ENCODE data around the gene CAPN13. TPM values are rescaled to one million over a fixed set of nuclear protein-coding genes. Genes with fewer than 3 reads are reported as not detected.

CAPN13 gene
- total and polyA plus RNA-seq, 4 experiments from 2014 or later: not detected

DNA sequence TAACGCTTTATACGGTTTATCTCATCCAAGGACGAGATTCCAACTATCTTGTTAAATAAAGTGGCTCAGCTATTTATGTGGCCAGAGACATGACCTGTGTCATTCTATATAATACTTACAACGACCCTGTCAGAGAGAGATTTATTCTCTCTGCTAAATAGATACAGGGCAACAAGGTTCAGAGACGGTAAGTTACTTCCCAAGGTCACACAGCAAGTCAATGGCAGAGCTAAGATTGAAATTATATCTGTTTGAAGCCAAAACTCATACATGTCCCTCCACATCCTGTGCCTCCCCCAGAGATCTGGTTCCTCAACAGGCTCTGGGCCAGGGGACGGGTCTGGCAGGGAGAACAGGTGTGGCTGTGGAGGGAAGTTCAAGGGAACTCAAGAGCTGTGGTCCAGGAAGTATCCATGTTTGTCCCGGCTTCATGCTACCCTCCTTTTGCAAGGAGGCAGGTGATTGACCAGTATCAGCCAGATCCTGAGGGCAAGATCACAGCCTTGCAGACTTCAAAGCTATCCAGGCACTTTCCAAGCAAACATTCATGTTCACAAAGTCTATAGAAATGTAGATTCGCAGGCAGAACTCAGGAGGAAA lies 99.8 kb downstream of the CAPN13 start:
- peaks cover 0 to 1% of the 10 kb centered on the region in 2 donors for H3K36me3 Mint-ChIP-seq
- Histone ChIP-seq H3K4me3 (ENCODE audit: low read length in 2 of 2) (no peak overlapping the region), H3K27me3 (ENCODE audit: insufficient read depth, low read length) (no peaks in the 10 kb centered on the region), H3K9me3 (ENCODE audit: control insufficient read depth in 1 of 2, low read length in 2 of 2) (peaks cover 0 to 6% of the 10 kb centered on the region in 2 donors), H3K36me3 (ENCODE audit: insufficient read depth, low read length) (no peaks in the 10 kb centered on the region), H3K4me1 (ENCODE audit: insufficient read depth, low read length) (no peaks in the 10 kb centered on the region), H3K27ac (ENCODE audit: low read depth, low read length) (no peak overlapping the region)
- peaks cover 0 to 13% (median 11%) of the 10 kb centered on the region in 8 donors for H3K9me3 Mint-ChIP-seq
- H3K4me3 Mint-ChIP-seq: no peak overlapping the region
- H3K4me1 Mint-ChIP-seq: peaks cover 0 to 5% (median 3%) of the 10 kb centered on the region in 4 donors
- POLR2A ChIA-PET (ENCODE audit: partially characterized antibody): interaction anchor here (0.5 to 1.9 kb wide), 2 partner anchors 335 to 499 kb away, joined by 3 to 10 read pairs; no protein-coding TSS in a partner anchor
- peak overlapping the region in 1 of 7 donors; percentile 23 for H3K27ac Mint-ChIP-seq
- no peak for DNase-seq
- peaks cover 0 to 3% of the 10 kb centered on the region in 2 donors for H3K27me3 Mint-ChIP-seq
- intact Hi-C loops (cut with micrococcal nuclease): loop anchor here (1.0 to 10.0 kb wide), 5 partner anchors 203 to 617 kb away; no protein-coding TSS in a partner anchor
- CTCF ChIA-PET (ENCODE audit: partially characterized antibody): interaction anchor here (0.7 to 15.4 kb wide), 30 partner anchors 12 to 626 kb away, joined by 3 to 574 read pairs (median 4); partner anchors contain the start of genes LBH and YPEL5

DNA sequence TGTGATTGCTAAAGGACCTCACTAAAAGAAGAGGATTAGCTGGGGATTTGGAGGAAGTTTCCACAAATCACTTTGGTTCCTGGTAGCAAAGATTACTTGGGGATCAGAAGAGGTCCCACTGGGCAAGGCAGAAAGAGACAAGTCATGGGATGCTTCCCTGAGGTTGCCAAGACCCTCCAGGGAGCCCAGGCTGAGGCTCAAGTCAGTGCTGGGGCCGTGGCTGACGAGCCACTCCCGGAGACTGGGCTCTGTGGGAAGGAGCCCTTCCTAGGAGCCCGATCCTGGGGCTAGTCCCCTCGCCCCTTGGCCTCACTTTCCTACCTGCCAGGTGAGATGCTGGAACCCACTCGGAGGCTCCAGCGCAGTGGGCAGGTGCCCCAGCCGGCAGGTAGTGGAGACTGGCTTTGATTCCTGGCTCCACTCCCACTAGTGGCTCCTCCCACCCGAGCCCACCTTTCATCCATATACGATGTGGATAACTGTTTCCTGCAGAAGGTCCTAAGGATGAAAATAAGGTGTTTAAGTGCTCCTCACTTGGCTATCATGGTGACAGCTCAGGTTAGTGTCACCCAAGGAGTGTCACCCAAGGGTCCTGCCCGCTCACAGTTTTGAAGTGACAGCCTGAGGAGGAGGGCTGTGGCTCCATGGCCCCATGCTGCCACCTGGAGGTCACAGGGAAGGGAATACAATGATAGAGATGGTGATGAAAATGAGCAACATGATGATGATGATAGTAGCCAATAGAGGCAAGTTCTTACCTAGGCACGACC lies 100.5 kb downstream of the CAPN13 start:
- no peak overlapping the region for H3K4me3 Mint-ChIP-seq
- ChIA-PET POLR2A (ENCODE audit: partially characterized antibody) (interaction anchor here (1.0 to 1.9 kb wide), 2 partner anchors 498 to 560 kb away, joined by 3 to 10 read pairs; partner anchors contain the start of gene YPEL5), CTCF (ENCODE audit: partially characterized antibody) (interaction anchor here (0.7 to 15.4 kb wide), 34 partner anchors 10 to 627 kb away, joined by 3 to 574 read pairs (median 4); partner anchors contain the start of gene LBH)
- H3K36me3 Mint-ChIP-seq: peaks cover 1 to 6% of the 10 kb centered on the region in 2 donors
- Histone ChIP-seq H3K4me1 (ENCODE audit: insufficient read depth, low read length) (no peaks in the 10 kb centered on the region), H3K4me3 (ENCODE audit: low read length in 2 of 2) (no peak overlapping the region), H3K27me3 (ENCODE audit: insufficient read depth, low read length) (no peaks in the 10 kb centered on the region), H3K36me3 (ENCODE audit: insufficient read depth, low read length) (no peaks in the 10 kb centered on the region), H3K9me3 (ENCODE audit: control insufficient read depth in 1 of 2, low read length in 2 of 2) (peaks cover 0 to 10% of the 10 kb centered on the region in 2 donors), H3K27ac (ENCODE audit: low read depth, low read length) (no peak overlapping the region)
- H3K27me3 Mint-ChIP-seq: peaks cover 0 to 3% of the 10 kb centered on the region in 2 donors
- peaks cover 0 to 20% (median 18%) of the 10 kb centered on the region in 8 donors for H3K9me3 Mint-ChIP-seq
- peaks cover 0 to 5% (median 3%) of the 10 kb centered on the region in 4 donors for H3K4me1 Mint-ChIP-seq
- H3K27ac Mint-ChIP-seq: peak overlapping the region in 2 of 7 donors; percentile 4 to 23
- intact Hi-C loops (cut with micrococcal nuclease): loop anchor here (1.0 to 10.0 kb wide), 5 partner anchors 202 to 616 kb away; no protein-coding TSS in a partner anchor
- DNase-seq: peak; percentile 62 to 67 (median 63)

DNA sequence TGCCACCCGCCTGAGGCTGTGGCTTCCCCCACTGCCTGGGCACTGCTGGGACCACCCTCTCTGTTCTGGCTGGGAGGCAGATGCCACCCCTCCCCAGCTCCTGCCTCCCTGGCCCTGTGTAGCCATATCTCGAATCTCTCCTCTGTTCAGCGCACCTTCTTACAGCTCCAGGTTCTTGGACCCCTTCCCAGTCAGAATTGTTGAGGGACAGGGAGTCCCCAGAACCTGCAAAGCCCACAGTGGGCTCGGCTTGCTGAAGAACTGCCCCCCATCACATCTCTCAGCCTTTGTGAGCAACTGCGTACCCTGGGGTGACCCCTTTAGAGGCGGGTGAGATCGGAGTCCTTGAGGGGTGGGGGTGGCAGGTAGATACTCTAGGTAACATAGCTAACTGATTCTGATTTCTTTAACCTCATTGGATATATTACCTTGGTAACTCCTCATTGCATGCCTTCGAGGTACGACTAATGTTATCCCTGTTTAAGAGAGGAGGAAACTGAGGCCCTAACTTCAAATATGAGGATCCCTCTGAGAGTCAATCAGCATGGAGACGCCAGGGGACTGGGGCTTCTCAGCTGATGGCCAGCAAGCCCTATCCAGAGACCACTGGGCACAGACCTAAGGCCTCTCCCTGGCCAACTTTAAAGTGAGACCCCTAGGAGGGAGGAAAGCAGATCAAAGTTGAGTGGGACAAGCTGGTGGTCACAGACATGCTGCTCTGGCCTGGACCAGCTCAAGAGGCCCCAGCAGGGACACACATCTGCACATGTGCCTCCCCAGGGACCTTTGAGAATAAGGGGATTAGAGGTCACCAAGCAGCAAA lies 101.3 kb downstream of the CAPN13 start:
- intact Hi-C loops (cut with micrococcal nuclease): loop anchor here (2.0 to 10.0 kb wide), 2 partner anchors 201 to 371 kb away; no protein-coding TSS in a partner anchor
- Histone ChIP-seq H3K27me3 (ENCODE audit: insufficient read depth, low read length) (no peaks in the 10 kb centered on the region), H3K36me3 (ENCODE audit: insufficient read depth, low read length) (no peaks in the 10 kb centered on the region), H3K9me3 (ENCODE audit: control insufficient read depth in 1 of 2, low read length in 2 of 2) (peaks cover 0 to 10% of the 10 kb centered on the region in 2 donors), H3K4me3 (ENCODE audit: low read length in 2 of 2) (no peak overlapping the region), H3K27ac (ENCODE audit: low read depth, low read length) (no peak overlapping the region), H3K4me1 (ENCODE audit: insufficient read depth, low read length) (no peaks in the 10 kb centered on the region)
- Mint-ChIP-seq H3K4me1 (peaks cover 0 to 5% (median 2%) of the 10 kb centered on the region in 4 donors), H3K27ac (no peak overlapping the region), H3K36me3 (peaks cover 1 to 6% of the 10 kb centered on the region in 2 donors), H3K4me3 (no peak overlapping the region), H3K27me3 (peaks cover 0 to 3% of the 10 kb centered on the region in 2 donors), H3K9me3 (peaks cover 0 to 28% (median 22%) of the 10 kb centered on the region in 8 donors)
- POLR2A ChIA-PET (ENCODE audit: partially characterized antibody): interaction anchor here (1.0 to 1.9 kb wide), 2 partner anchors 497 to 559 kb away, joined by 3 to 10 read pairs; partner anchors contain the start of gene YPEL5
- CTCF ChIA-PET (ENCODE audit: partially characterized antibody): interaction anchor here (1.0 to 15.4 kb wide), 17 partner anchors 7 to 615 kb away, joined by 3 to 574 read pairs (median 4); partner anchors contain the start of gene LBH
- no peak for DNase-seq

DNA sequence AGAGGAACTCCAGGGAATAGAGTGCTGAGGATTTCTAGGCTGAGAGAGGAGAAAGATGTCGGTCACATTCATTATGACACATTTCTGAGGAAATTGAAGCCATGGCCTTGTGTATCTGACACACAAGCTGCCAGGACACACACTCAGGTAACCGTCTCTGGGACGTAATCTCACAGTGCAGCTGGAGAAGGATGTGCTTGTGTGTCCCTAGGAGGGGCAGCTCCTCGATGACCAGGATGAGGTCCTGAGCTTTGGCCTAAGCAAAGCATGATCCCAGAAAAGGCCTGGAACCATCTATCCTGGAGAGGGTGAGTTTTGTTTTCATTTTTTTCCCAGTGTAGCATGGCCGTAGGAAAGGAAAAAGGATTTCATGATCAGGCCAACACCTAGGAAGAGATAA lies 102.2 kb downstream of the CAPN13 start:
- ChIA-PET POLR2A (ENCODE audit: partially characterized antibody) (no interaction called here), CTCF (ENCODE audit: partially characterized antibody) (interaction anchor here (1.0 to 15.4 kb wide), 9 partner anchors 8 to 538 kb away, joined by 3 to 574 read pairs (median 4); no protein-coding TSS in a partner anchor)

DNA sequence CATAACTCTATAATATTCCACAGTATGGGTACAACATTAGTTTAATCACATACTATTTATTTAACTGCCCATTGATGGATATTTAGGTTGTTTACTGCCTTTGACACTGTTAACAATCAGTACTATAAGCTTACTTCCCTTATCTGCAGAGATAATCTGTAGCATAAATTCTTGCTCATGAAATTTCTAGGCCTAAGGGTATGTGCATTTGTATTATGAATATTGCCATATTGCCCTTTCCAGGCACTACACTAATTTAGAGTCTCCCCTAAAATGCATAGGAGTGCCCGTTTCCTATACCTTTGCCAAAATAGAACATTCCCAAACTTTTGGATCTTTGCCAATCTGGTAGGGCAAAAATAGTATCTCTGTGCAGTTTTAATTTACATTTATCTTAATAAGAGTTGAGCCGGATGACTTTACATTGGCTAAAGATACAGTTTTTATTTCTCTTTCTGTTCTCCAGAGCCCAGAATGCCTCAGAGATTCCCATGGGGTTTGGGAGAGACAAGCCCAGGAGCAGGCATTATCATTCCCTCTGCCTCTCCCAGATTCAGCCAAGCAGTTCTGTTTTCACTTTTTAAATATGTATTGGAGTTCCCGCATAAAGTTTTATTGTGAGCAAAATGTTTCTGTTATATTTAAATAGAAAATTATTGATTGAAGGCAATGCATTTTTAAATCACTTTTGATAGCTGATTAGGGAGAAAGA lies 102.8 kb downstream of the CAPN13 start:
- no peaks in the 10 kb centered on the region for H3K4me1 ChIP-seq (ENCODE audit: insufficient read depth, low read length)
- intact Hi-C loops (cut with micrococcal nuclease): loop anchor here (10.0 kb wide), 1 partner anchor 200 kb away; no protein-coding TSS in a partner anchor
- POLR2A ChIA-PET (ENCODE audit: partially characterized antibody): no interaction called here

More for the DNA sequence above, 102.2 kb downstream of the CAPN13 start:
- DNase-seq: no peak
- intact Hi-C loops (cut with micrococcal nuclease): loop anchor here (10.0 kb wide), 1 partner anchor 200 kb away; no protein-coding TSS in a partner anchor
- H3K9me3 Mint-ChIP-seq: peaks cover 0 to 30% (median 22%) of the 10 kb centered on the region in 8 donors
- peaks cover 0 to 10% of the 10 kb centered on the region in 2 donors for H3K9me3 ChIP-seq (ENCODE audit: control insufficient read depth in 1 of 2, low read length in 2 of 2)
- peaks cover 0 to 3% of the 10 kb centered on the region in 2 donors for H3K27me3 Mint-ChIP-seq
- H3K4me3 Mint-ChIP-seq: no peak overlapping the region
- no peaks in the 10 kb centered on the region for H3K4me1 ChIP-seq (ENCODE audit: insufficient read depth, low read length)
- no peaks in the 10 kb centered on the region for H3K36me3 ChIP-seq (ENCODE audit: insufficient read depth, low read length)
- no peak overlapping the region for H3K27ac Mint-ChIP-seq
- H3K27ac ChIP-seq (ENCODE audit: low read depth, low read length): no peak overlapping the region
- peaks cover 1 to 6% of the 10 kb centered on the region in 2 donors for H3K36me3 Mint-ChIP-seq
- H3K4me1 Mint-ChIP-seq: peaks cover 0 to 5% (median 2%) of the 10 kb centered on the region in 4 donors
- no peak overlapping the region for H3K4me3 ChIP-seq (ENCODE audit: low read length in 2 of 2)
- H3K27me3 ChIP-seq (ENCODE audit: insufficient read depth, low read length): no peaks in the 10 kb centered on the region

DNA sequence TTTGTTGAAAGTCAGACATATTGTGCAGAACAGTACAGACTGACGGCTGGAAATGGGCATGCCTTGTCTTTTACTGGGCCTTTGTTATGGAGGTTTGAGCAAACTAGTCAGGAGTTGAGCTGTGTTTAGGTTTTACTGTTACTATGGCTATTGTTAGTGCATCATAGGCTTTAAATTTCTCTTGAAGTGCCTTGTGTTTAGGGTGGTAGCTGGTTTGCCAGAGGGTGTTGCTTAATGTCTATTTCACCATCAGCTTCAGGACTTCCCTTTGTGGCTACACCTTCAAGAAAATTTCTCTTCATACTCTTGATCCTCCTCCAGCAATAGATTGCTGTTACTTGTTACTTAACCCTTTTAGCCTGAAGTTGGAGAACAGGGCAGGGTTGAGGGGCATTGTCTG lies 104.6 kb downstream of the CAPN13 start:
- Mint-ChIP-seq H3K27me3 (peaks cover 0 to 3% of the 10 kb centered on the region in 2 donors), H3K9me3 (peaks cover 0 to 30% (median 22%) of the 10 kb centered on the region in 8 donors), H3K27ac (no peak overlapping the region), H3K4me1 (peaks cover 0 to 5% (median 2%) of the 10 kb centered on the region in 4 donors), H3K4me3 (no peak overlapping the region), H3K36me3 (peaks cover 1 to 6% of the 10 kb centered on the region in 2 donors)
- ChIA-PET CTCF (ENCODE audit: partially characterized antibody) (interaction anchor here (1.1 to 15.4 kb wide), 5 partner anchors 8 to 536 kb away, joined by 3 to 574 read pairs (median 28); no protein-coding TSS in a partner anchor), POLR2A (ENCODE audit: partially characterized antibody) (interaction anchor here (1.2 kb wide), 1 partner anchor 494 kb away, joined by 3 read pairs; no protein-coding TSS in a partner anchor)
- Histone ChIP-seq H3K27ac (ENCODE audit: low read depth, low read length) (no peak overlapping the region), H3K27me3 (ENCODE audit: insufficient read depth, low read length) (no peaks in the 10 kb centered on the region), H3K4me3 (ENCODE audit: low read length in 2 of 2) (no peak overlapping the region), H3K4me1 (ENCODE audit: insufficient read depth, low read length) (no peaks in the 10 kb centered on the region), H3K36me3 (ENCODE audit: insufficient read depth, low read length) (no peaks in the 10 kb centered on the region), H3K9me3 (ENCODE audit: control insufficient read depth in 1 of 2, low read length in 2 of 2) (peaks cover 0 to 10% of the 10 kb centered on the region in 2 donors)
- intact Hi-C loops (cut with micrococcal nuclease): loop anchor here (10.0 kb wide), 1 partner anchor 198 kb away; no protein-coding TSS in a partner anchor
- DNase-seq: no peak

More for the DNA sequence above, 102.8 kb downstream of the CAPN13 start:
- peaks cover 0 to 5% (median 2%) of the 10 kb centered on the region in 4 donors for H3K4me1 Mint-ChIP-seq
- Histone ChIP-seq H3K9me3 (ENCODE audit: control insufficient read depth in 1 of 2, low read length in 2 of 2) (peaks cover 0 to 10% of the 10 kb centered on the region in 2 donors), H3K36me3 (ENCODE audit: insufficient read depth, low read length) (no peaks in the 10 kb centered on the region), H3K27me3 (ENCODE audit: insufficient read depth, low read length) (no peaks in the 10 kb centered on the region), H3K27ac (ENCODE audit: low read depth, low read length) (no peak overlapping the region), H3K4me3 (ENCODE audit: low read length in 2 of 2) (no peak overlapping the region)
- H3K4me3 Mint-ChIP-seq: no peak overlapping the region
- no peak for DNase-seq
- peaks cover 0 to 3% of the 10 kb centered on the region in 2 donors for H3K27me3 Mint-ChIP-seq
- peaks cover 1 to 6% of the 10 kb centered on the region in 2 donors for H3K36me3 Mint-ChIP-seq
- CTCF ChIA-PET (ENCODE audit: partially characterized antibody): interaction anchor here (1.0 to 15.4 kb wide), 6 partner anchors 9 to 538 kb away, joined by 3 to 574 read pairs (median 4); no protein-coding TSS in a partner anchor
- no peak overlapping the region for H3K27ac Mint-ChIP-seq
- peaks cover 0 to 30% (median 22%) of the 10 kb centered on the region in 8 donors for H3K9me3 Mint-ChIP-seq

Measured in CD4-positive, alpha-beta memory T cell (primary cell).